ENCODE measurements around the gene SLC2A9. TPM values are rescaled to one million over a fixed set of nuclear protein-coding genes. Genes with fewer than 3 reads are reported as not detected.

Gene SLC2A9
- total and polyA plus RNA-seq, 8 donors: 0.61 to 35.3 (median 2.7) TPM

- intact Hi-C loops (cut with DNase I; ENCODE audit: low total_unique reads): no loop called here
- Histone ChIP-seq H3K36me3 (no peaks in the 10 kb centered on the region), H3K9me3 (peaks cover 0 to 8% (median 3%) of the 10 kb centered on the region in 4 donors), H3K27ac (no peak overlapping the region), H3K4me3 (no peak overlapping the region), H3K27me3 (no peaks in the 10 kb centered on the region), H3K4me1 (no peaks in the 10 kb centered on the region)
- DNase-seq: no peak
- TF ChIP-seq EP300 (IDR thresholded peaks at IDR 0.05) (no peak), POLR2A (IDR thresholded peaks at IDR 0.05) (no peak), POLR2AphosphoS5 (IDR thresholded peaks at IDR 0.05) (no peak), CTCF (IDR thresholded peaks at IDR 0.05) (no peak)
- WGBS, 5 donors: 73 to 90% (median 81%) methylated on average over 6 of the region's 6 CpGs
Observed at GRCh38 chr4:10041036-10041435, 19.7 kb upstream of the SLC2A9 start.

DNA sequence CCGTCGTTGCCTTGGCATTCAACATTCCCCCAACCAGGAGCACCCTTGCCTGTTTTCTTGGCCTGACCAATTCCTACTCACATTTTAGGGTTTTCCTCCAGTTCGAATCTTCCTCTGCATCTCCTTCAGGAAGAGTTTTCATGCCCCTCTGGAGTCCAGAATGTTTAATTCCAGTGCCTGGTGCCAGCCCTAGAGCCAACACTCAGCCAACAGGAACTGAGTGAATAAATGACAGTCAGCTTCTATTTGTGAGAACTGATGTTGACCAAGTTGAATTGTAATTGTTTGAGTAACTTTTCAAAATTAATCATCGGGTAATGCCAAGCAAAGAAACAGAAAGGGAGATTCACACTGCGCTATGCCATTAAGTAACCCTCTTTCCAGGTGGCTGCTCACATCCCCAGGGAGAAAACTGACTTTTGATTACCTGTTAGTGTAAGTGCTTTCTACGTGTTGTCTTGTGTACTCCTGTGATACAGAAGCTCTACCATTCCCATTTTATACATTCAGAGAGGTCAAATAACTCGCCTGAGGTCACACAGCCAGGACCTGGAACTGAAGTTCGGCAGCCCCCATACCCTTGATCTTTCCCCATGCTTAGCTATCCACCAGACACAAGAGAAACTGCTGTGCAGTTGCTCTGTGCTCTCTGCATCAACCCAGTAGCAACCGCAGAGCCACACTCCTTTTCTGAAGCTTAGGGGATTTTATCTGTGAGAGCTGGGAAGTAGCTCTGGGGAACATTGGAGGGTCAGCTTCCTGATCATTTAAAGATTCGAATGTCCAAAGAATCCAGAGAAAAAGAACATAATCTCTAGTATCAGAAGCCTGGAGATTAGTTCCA lies 19.0 kb upstream of the SLC2A9 start:
- Histone ChIP-seq H3K4me3 (no peak overlapping the region), H3K36me3 (no peaks in the 10 kb centered on the region), H3K27me3 (no peaks in the 10 kb centered on the region), H3K4me1 (no peaks in the 10 kb centered on the region), H3K9me3 (peaks cover 0 to 8% (median 3%) of the 10 kb centered on the region in 4 donors), H3K27ac (no peak overlapping the region)
- DNase-seq: no peak
- intact Hi-C loops (cut with DNase I; ENCODE audit: low total_unique reads): no loop called here
- WGBS, 5 donors: 81 to 87% (median 82%) methylated on average over 10 of the region's 10 CpGs
- TF ChIP-seq POLR2AphosphoS5 (IDR thresholded peaks at IDR 0.05) (no peak), EP300 (IDR thresholded peaks at IDR 0.05) (no peak), CTCF (IDR thresholded peaks at IDR 0.05) (no peak), POLR2A (IDR thresholded peaks at IDR 0.05) (no peak)

DNA sequence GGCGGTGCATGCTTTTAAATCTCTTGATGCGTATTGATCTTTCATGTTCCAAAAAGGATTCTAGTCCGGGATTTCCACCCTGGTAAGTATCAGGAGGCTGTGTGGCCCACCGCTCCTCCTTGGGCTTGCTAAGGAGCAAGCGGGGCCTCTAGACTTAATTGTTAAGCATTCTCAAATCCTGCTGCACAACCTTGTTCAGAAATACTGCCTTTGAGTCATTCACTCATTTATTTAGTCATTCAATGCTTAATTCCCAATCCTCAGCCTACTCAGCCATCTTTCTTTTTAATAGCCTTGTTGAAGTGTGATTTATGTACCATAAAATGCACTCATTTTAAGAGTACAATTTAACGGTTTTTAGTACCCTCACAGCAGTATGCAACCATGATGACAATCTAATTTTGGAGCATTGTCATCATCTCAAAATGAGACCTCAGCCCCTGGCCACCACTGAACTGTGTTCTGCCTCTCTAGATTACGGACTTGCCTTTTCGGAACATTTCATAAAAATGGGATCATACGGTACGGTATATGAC lies 15.6 kb upstream of the SLC2A9 start:
- no peak overlapping the region for H3K27ac ChIP-seq
- H3K4me1 ChIP-seq: peaks cover 7 to 26% (median 19%) of the 10 kb centered on the region in 4 donors
- WGBS, 5 donors: 85 to 94% (median 89%) methylated on average over 9 to 10 of the region's 10 CpGs
- no peak for DNase-seq
- no peak for TF ChIP-seq CTCF (IDR thresholded peaks at IDR 0.05)
- TF ChIP-seq POLR2AphosphoS5 (IDR thresholded peaks at IDR 0.05): no peak
- TF ChIP-seq EP300 (IDR thresholded peaks at IDR 0.05): no peak
- TF ChIP-seq POLR2A (IDR thresholded peaks at IDR 0.05): no peak
- H3K9me3 ChIP-seq: no peaks in the 10 kb centered on the region
- no peak overlapping the region for H3K4me3 ChIP-seq
- no peaks in the 10 kb centered on the region for H3K36me3 ChIP-seq
- intact Hi-C loops (cut with DNase I; ENCODE audit: low total_unique reads): no loop called here
- H3K27me3 ChIP-seq: no peaks in the 10 kb centered on the region

DNA sequence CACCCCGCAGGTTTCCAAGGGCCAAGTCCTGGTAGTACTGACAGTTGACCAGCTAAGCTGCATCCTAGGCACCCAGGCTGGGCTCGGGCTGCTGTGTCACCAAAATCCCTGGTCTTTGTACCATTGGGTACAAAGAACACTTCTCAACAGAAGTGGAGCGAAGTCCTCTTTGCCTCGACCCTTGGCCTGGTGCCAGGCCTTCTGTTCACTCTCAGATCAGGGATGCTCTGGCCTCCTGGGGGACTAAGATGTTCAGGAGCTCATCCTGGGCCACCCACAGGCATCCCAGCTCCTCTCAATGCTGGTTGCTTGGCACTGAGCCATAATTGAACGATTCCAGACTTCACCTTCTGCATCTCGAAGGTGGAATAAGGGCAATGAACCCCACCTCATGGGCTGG lies 13.8 kb upstream of the SLC2A9 start:
- no peaks in the 10 kb centered on the region for H3K9me3 ChIP-seq
- 70 to 75% (median 72%) methylated on average over 5 to 6 of the region's 6 CpGs for WGBS, 5 donors

More for the DNA sequence above, 13.8 kb upstream of the SLC2A9 start:
- Histone ChIP-seq H3K27ac (no peak overlapping the region), H3K27me3 (no peaks in the 10 kb centered on the region), H3K4me3 (no peak overlapping the region), H3K36me3 (no peaks in the 10 kb centered on the region), H3K4me1 (peaks cover 7 to 33% (median 19%) of the 10 kb centered on the region in 4 donors)
- TF ChIP-seq CTCF (IDR thresholded peaks at IDR 0.05) (no peak), POLR2A (IDR thresholded peaks at IDR 0.05) (no peak), POLR2AphosphoS5 (IDR thresholded peaks at IDR 0.05) (no peak), EP300 (IDR thresholded peaks at IDR 0.05) (no peak)
- intact Hi-C loops (cut with DNase I; ENCODE audit: low total_unique reads): no loop called here
- DNase-seq: no peak

Data from stomach (tissue), 9 donors.